GM23248 (cell line): ENCODE measurements around the gene NANP. TPM values are rescaled to one million over a fixed set of nuclear protein-coding genes. Genes with fewer than 3 reads are reported as not detected.

Experiments used
- DNase-seq: peaks from one replicate; pipeline ENCODE4 v3.0.0-alpha.2; 2015
- H2AFZ ChIP-seq: fragments of 200-600 bp; sonication (generic); 2 replicates; pipeline ENCODE4 v1.6.1; 2016; ENCODE audit warnings: antibody characterized with exemption
- H3F3A ChIP-seq: fragments of 200-600 bp; sonication (generic); 2 replicates; pipeline ENCODE4 v1.6.1; 2016; ENCODE audit warnings: mild to moderate bottlenecking, antibody characterized with exemption, mixed run types; ENCODE audit not compliant: insufficient read depth
- H3K27ac ChIP-seq: fragments of 200-600 bp; sonication (generic); 2 replicates; pipeline ENCODE4 v1.5.1; 2016; ENCODE audit warnings: mild to moderate bottlenecking
- H3K27me3 ChIP-seq: fragments of 200-600 bp; sonication (generic); replicated peaks from 2 replicates; pipeline ENCODE4 v1.6.1; 2016; ENCODE audit warnings: mild to moderate bottlenecking; ENCODE audit not compliant: insufficient read depth
- H3K36me3 ChIP-seq: fragments of 200-600 bp; sonication (generic); 2 replicates; pipeline ENCODE4 v1.6.1; 2016; ENCODE audit warnings: low read depth, mild to moderate bottlenecking
- H3K4me1 ChIP-seq: fragments of 200-600 bp; sonication (generic); 2 replicates; pipeline ENCODE4 v1.6.1; 2016; ENCODE audit warnings: mild to moderate bottlenecking; ENCODE audit not compliant: insufficient read depth
- H3K4me2 ChIP-seq: fragments of 200-600 bp; sonication (generic); one replicate; pipeline ENCODE4 v1.6.1; 2016; ENCODE audit warnings: mild to moderate bottlenecking; ENCODE audit not compliant: unreplicated experiment
- H3K4me3 ChIP-seq: fragments of 200-600 bp; sonication (generic); 2 replicates; pipeline ENCODE4 v1.5.1; 2016; ENCODE audit warnings: mild to moderate bottlenecking
- H3K79me2 ChIP-seq: fragments of 200-600 bp; sonication (generic); 2 replicates; pipeline ENCODE4 v1.6.1; 2016; ENCODE audit warnings: mild to moderate bottlenecking; ENCODE audit not compliant: insufficient read depth
- H3K9ac ChIP-seq: fragments of 200-600 bp; sonication (generic); 2 replicates; pipeline ENCODE4 v1.6.1; 2016; ENCODE audit warnings: mild to moderate bottlenecking
- H3K9me2 ChIP-seq: fragments of 200-600 bp; sonication (generic); 2 replicates; pipeline ENCODE4 v1.6.1; 2016; ENCODE audit warnings: mixed run types, mild to moderate bottlenecking, moderate library complexity; ENCODE audit not compliant: insufficient read depth
- H3K9me3 ChIP-seq: fragments of 200-600 bp; sonication (generic); one replicate; pipeline ENCODE4 v1.6.1; 2017; ENCODE audit warnings: low read depth
- H4K20me1 ChIP-seq: fragments of 200-600 bp; sonication (generic); 2 replicates; pipeline ENCODE4 v1.6.0; 2016; ENCODE audit not compliant: insufficient read depth
- EZH2 ChIP-seq: fragments of 200-600 bp; sonication (generic); IDR thresholded peaks from 2 replicates; pipeline ENCODE4 v1.6.1; 2018; ENCODE audit warnings: antibody characterized with exemption, mild to moderate bottlenecking; ENCODE audit not compliant: insufficient read depth, poor library complexity, severe bottlenecking
- EZH2phosphoT487 ChIP-seq: fragments of 200-600 bp; sonication (generic); IDR thresholded peaks from 2 replicates; pipeline ENCODE4 v1.6.1; 2018; ENCODE audit warnings: antibody characterized with exemption, moderate library complexity, mild to moderate bottlenecking, low read depth; ENCODE audit not compliant: insufficient read depth
- WGBS, 2 experiments: methylation state at CpG; one replicate each; pipeline ENCODE4 v1.1.6; 2015 to 2017; ENCODE audit warnings: low lambda C conversion rate in 2 of 2, low coverage in 1 of 2; ENCODE audit errors: missing lambda C conversion rate in 2 of 2; 5-methylcytosine and 5-hydroxymethylcytosine counted together
- in situ Hi-C: fragments of 300-500 bp; cut with MboI; formaldehyde crosslinking; loops from 2 replicates; pipeline ENCODE4 v1.15.0; 2020
- polyA plus RNA-seq: library from polyadenylated mRNA; unstranded; fragments of >200 nt; fragmentation: Nextera tagmentation; extraction: Ambion mirVana; gene quantifications from 2 replicates; pipeline ENCODE4 v1.2.1, GENCODE V29; 2016
- total RNA-seq: library from RNA; depleted of rRNA; stranded (reverse); fragments of >200 nt; shearing (Covaris generic); gene quantifications from 2 replicates; pipeline ENCODE4 v1.2.3, GENCODE V29; 2014

NANP gene
- total and polyA plus RNA-seq, 2 experiments from 2014 or later = 7.1 to 7.5 TPM

DNA sequence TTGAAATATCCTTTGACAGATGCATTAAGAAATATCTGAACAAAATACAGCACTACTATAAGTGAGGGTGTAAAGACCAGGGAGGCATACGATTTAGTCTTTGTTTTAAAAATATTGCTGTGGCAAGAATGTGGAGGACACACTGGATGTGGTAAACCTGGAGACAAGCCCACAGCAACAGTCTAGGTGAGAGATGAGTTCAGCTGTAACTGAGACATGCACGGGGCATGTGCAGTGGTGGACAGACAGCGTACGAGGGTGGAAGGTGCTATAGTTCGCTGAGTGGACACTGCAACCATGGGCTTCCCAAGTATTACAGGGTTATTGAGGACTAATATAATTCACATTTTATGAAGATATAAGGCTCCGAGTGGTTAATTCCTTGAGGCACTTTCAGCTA, 1.8 kb downstream of the NANP start:
- Histone ChIP-seq H3K9ac (peak overlapping the region; percentile 91), H4K20me1 (no peaks in the 10 kb centered on the region), H3K4me1 (peaks cover 4% of the 10 kb centered on the region), H2AFZ (peak overlapping the region; percentile 90), H3K79me2 (peaks cover 74% of the 10 kb centered on the region), H3K9me3 (no peaks in the 10 kb centered on the region), H3K4me3 (peak overlapping the region; percentile 93), H3F3A (peaks cover 7% of the 10 kb centered on the region), H3K27me3 (no peaks in the 10 kb centered on the region), H3K4me2 (peak overlapping the region; percentile 97), H3K36me3 (no peaks in the 10 kb centered on the region), H3K27ac (no peak overlapping the region; the same call in 1 of the 2 replicates), H3K9me2 (no peaks in the 10 kb centered on the region)
- in situ Hi-C loops = no loop called here
- no peak for DNase-seq
- WGBS, 2 experiments = 87 to 93% methylated on average over 6 of the region's 6 CpGs
- TF ChIP-seq EZH2phosphoT487 = no peak
- no peak for TF ChIP-seq EZH2

DNA sequence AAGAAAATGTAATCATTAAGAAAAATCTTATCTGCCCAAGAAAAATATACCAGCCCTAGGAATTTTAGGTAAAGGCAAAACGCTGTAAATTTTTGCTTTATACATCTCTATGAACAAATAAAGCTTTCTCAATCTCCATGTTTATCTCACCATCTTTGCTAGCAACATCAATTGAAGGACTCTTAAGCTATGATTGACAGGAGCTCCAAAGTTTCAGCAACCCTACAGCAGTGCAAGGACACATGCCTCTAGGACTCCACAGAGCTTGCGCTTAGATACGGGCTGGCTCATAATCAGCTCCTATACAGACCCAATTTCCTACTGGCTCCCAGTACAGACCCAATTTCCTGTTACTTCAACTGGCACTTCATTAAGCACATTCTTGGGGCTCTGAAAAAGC, 4.3 kb downstream of the NANP start:
- H3K4me1 ChIP-seq = peaks cover 4% of the 10 kb centered on the region
- no peaks in the 10 kb centered on the region for H4K20me1 ChIP-seq
- H3K27me3 ChIP-seq = no peaks in the 10 kb centered on the region
- no peak overlapping the region for H3K9ac ChIP-seq
- H3K9me2 ChIP-seq = no peaks in the 10 kb centered on the region
- TF ChIP-seq EZH2phosphoT487 (no peak), EZH2 (no peak)
- DNase-seq = no peak
- 99 to 100% methylated on average over 3 of the region's 3 CpGs for WGBS, 2 experiments
- no peaks in the 10 kb centered on the region for H3K9me3 ChIP-seq
- H3K27ac ChIP-seq = no peak overlapping the region
- no peak overlapping the region for H2AFZ ChIP-seq
- in situ Hi-C loops = no loop called here
- no peak overlapping the region for H3K4me3 ChIP-seq
- H3F3A ChIP-seq = peaks cover 7% of the 10 kb centered on the region
- H3K36me3 ChIP-seq = 0 out of 2 replicates have a peak, but pooled peaks cover 13% of the 10 kb centered on the region
- no peak overlapping the region for H3K4me2 ChIP-seq
- peaks cover 82% of the 10 kb centered on the region for H3K79me2 ChIP-seq

- Histone ChIP-seq H3F3A (no peaks in the 10 kb centered on the region), H3K9me3 (no peaks in the 10 kb centered on the region), H2AFZ (no peak overlapping the region), H3K4me2 (no peak overlapping the region), H3K9me2 (no peaks in the 10 kb centered on the region), H3K9ac (no peak overlapping the region), H3K4me3 (no peak overlapping the region), H3K79me2 (peaks cover 10% of the 10 kb centered on the region), H3K27ac (no peak overlapping the region), H3K36me3 (no peaks in the 10 kb centered on the region), H3K27me3 (no peaks in the 10 kb centered on the region), H3K4me1 (no peaks in the 10 kb centered on the region), H4K20me1 (no peaks in the 10 kb centered on the region)
- no peak for DNase-seq
- no peak for TF ChIP-seq EZH2
- no peak for TF ChIP-seq EZH2phosphoT487
- in situ Hi-C loops = no loop called here
- 58 to 59% methylated on average over 3 of the region's 3 CpGs for WGBS, 2 experiments
Measured at GRCh38 chr20:25608774-25609173, 15.0 kb downstream of the NANP start.

- Histone ChIP-seq H3K4me3 (no peak overlapping the region), H3F3A (no peaks in the 10 kb centered on the region), H3K4me2 (no peak overlapping the region), H3K9ac (no peak overlapping the region), H3K9me3 (no peaks in the 10 kb centered on the region), H4K20me1 (no peaks in the 10 kb centered on the region), H3K79me2 (no peaks in the 10 kb centered on the region), H3K9me2 (no peaks in the 10 kb centered on the region), H3K36me3 (no peaks in the 10 kb centered on the region), H3K4me1 (no peaks in the 10 kb centered on the region), H3K27ac (no peak overlapping the region), H3K27me3 (no peaks in the 10 kb centered on the region), H2AFZ (no peak overlapping the region)
- no peak for DNase-seq
- 98 to 100% methylated on average over 1 of the region's 1 CpG for WGBS, 2 experiments
- TF ChIP-seq EZH2phosphoT487 (no peak), EZH2 (no peak)
- in situ Hi-C loops = no loop called here
Measured at GRCh38 chr20:25606094-25606695, 17.6 kb downstream of the NANP start.
